GM12892 (cell line): ENCODE measurements around the gene HYOU1.

Experiments
- POLR2A ChIP-seq: IDR thresholded peaks from 2 replicates; pipeline ENCODE4 v1.6.1; 2011; ENCODE audit warnings: low read depth, low read length, control low read depth
- POLR2AphosphoS5 ChIP-seq: IDR thresholded peaks from 2 replicates; pipeline ENCODE4 v1.6.1; 2011; ENCODE audit warnings: low read depth, low read length, control low read depth

GRCh38 chr11:119087747-119088241 is 30.8 kb upstream of the HYOU1 start:
- TF ChIP-seq POLR2AphosphoS5 (no peak), POLR2A (no peak)
